ENCODE results near the gene CLIC2.

CLIC2 gene

GRCh38 chrX:155262970-155263754 is 71.3 kb downstream of the CLIC2 start:
- no peak for DNase-seq

- DNase-seq = no peak
These were observed 74.7 kb downstream of the CLIC2 start for GRCh38 chrX:155259752-155260151.

- no peak for DNase-seq
These were observed 83.0 kb downstream of the CLIC2 start for GRCh38 chrX:155251391-155251790.

GRCh38 chrX:155247497-155247896 is 86.9 kb downstream of the CLIC2 start:
- no peak for DNase-seq

- DNase-seq = no peak
These were observed 87.7 kb downstream of the CLIC2 start for GRCh38 chrX:155246748-155247147.

GRCh38 chrX:155242300-155242699 is 92.1 kb downstream of the CLIC2 start:
- no peak for DNase-seq

- DNase-seq = no peak
These were observed 96.7 kb downstream of the CLIC2 start for GRCh38 chrX:155237719-155238118.

GRCh38 chrX:155235891-155236290 is 98.5 kb downstream of the CLIC2 start:
- no peak for DNase-seq

GRCh38 chrX:155231163-155231562 is 103.3 kb downstream of the CLIC2 start:
- DNase-seq = no peak
